ENCODE results near the gene C10orf105.
A peak's percentile ranks its signal among the peaks of the same experiment; 100 is the strongest.

C10orf105 gene

DNA sequence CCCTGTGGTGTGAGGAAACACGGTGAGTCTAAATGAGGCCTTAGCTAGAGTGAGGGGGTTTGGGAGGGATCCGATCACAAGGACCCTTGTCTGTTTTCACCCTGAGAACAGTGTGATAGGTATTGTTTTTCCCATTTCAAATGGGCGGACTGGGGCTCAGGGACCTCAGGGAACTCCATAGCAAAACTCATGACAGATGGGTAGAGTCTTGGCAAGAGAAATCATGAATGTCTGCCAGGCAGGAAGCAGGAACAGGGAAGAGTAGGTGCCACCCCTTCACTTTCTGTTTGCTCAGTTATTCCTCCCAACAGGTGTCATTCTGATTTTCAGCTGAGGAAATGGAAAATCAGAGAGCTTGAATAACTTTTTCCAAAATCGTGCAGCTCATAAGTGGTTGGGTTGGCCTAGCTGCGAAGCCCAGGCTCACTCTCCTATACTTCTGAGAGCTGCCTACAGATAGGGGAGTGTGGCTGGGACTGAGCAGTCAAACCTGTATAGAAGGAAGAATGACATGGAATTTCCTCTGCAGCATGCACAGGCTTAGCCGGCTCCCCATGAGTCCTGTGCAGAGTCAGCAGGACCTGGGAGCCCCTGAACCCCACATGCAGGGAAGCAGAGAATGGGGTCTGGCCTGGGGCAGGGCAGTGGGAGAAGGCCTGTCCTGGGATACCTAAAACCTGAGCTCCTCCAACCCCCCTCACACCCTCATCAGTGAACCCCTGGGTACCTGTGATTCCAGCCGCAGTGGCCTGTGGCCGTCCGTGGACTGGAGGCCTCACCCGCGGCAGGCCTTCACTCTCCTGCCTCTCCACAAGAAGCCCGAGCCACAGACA lies 17.6 kb upstream of the C10orf105 start:
- CTCF ChIA-PET, result interaction anchor here (0.6 to 0.9 kb wide), 3 partner anchors 9 to 93 kb away, joined by 3 read pairs; no protein-coding TSS in a partner anchor
- no peaks in the 10 kb centered on the region for H3K4me1 ChIP-seq (ENCODE audit: control insufficient read depth, insufficient read depth, low read length)

GRCh38 chr10:71736570-71736952 lies 17.0 kb upstream of the C10orf105 start:
- ChIA-PET POLR2A (no interaction called here), CTCF (interaction anchor here (0.6 to 0.9 kb wide), 4 partner anchors 8 to 454 kb away, joined by 3 read pairs; no protein-coding TSS in a partner anchor)
- Histone ChIP-seq H3K9me3 (ENCODE audit: control insufficient read depth, insufficient read depth, low read depth, low read length) (no peaks in the 10 kb centered on the region), H3K4me3 (ENCODE audit: low read depth, low read length) (no peak overlapping the region), H3K27ac (ENCODE audit: extremely low read depth, low read depth, low read length) (no peak overlapping the region; the same call in 1 of the 2 replicates), H3K36me3 (ENCODE audit: control insufficient read depth in 2 of 2, insufficient read depth in 1 of 2, low read length in 2 of 2) (no peaks in the 10 kb centered on the region), H3K4me1 (ENCODE audit: control insufficient read depth, insufficient read depth, low read length) (no peaks in the 10 kb centered on the region)
- TF ChIP-seq ZNF202 (tag by site-specific recombination; IDR thresholded peaks at IDR 0.05; ENCODE audit: borderline replicate concordance) (no peak), KLF9 (tag by site-specific recombination; IDR thresholded peaks at IDR 0.05; ENCODE audit: low read depth) (no peak), ZNF416 (tag by site-specific recombination; IDR thresholded peaks at IDR 0.05) (no peak), ZNF843 (tag by site-specific recombination; IDR thresholded peaks at IDR 0.05) (0 out of 2 replicates have a peak, but pooled peaks have one; percentile 23), ZNF701 (tag by site-specific recombination; IDR thresholded peaks at IDR 0.05) (no peak), BCL6B (tag by site-specific recombination; IDR thresholded peaks at IDR 0.05) (no peak), TCF7L2 (IDR thresholded peaks at IDR 0.05; ENCODE audit: borderline replicate concordance, low read depth, low read length) (no peak), ZNF37A (tag by site-specific recombination; IDR thresholded peaks at IDR 0.05) (no peak), ZBTB20 (tag by site-specific recombination; IDR thresholded peaks at IDR 0.05) (0 out of 2 replicates have a peak, but pooled peaks have one; percentile 24), ZNF10 (tag by site-specific recombination; IDR thresholded peaks at IDR 0.05) (no peak; the same call in 1 of the 2 replicates)
- TF ChIP-seq, protein P1, sequence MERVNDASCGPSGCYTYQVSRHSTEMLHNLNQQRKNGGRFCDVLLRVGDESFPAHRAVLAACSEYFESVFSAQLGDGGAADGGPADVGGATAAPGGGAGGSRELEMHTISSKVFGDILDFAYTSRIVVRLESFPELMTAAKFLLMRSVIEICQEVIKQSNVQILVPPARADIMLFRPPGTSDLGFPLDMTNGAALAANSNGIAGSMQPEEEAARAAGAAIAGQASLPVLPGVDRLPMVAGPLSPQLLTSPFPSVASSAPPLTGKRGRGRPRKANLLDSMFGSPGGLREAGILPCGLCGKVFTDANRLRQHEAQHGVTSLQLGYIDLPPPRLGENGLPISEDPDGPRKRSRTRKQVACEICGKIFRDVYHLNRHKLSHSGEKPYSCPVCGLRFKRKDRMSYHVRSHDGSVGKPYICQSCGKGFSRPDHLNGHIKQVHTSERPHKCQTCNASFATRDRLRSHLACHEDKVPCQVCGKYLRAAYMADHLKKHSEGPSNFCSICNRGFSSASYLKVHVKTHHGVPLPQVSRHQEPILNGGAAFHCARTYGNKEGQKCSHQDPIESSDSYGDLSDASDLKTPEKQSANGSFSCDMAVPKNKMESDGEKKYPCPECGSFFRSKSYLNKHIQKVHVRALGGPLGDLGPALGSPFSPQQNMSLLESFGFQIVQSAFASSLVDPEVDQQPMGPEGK (tag by site-specific recombination; IDR thresholded peaks at IDR 0.05), result peak; percentile 84
- TF ChIP-seq, protein P2, sequence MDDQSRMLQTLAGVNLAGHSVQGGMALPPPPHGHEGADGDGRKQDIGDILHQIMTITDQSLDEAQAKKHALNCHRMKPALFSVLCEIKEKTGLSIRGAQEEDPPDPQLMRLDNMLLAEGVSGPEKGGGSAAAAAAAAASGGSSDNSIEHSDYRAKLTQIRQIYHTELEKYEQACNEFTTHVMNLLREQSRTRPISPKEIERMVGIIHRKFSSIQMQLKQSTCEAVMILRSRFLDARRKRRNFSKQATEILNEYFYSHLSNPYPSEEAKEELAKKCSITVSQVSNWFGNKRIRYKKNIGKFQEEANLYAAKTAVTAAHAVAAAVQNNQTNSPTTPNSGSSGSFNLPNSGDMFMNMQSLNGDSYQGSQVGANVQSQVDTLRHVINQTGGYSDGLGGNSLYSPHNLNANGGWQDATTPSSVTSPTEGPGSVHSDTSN (CRISPR knock-in tag; IDR thresholded peaks at IDR 0.05), result no peak

More for the DNA sequence above, 17.6 kb upstream of the C10orf105 start:
- no peaks in the 10 kb centered on the region for H3K9me3 ChIP-seq (ENCODE audit: control insufficient read depth, insufficient read depth, low read depth, low read length)
- POLR2A ChIA-PET, result no interaction called here
- H3K36me3 ChIP-seq (ENCODE audit: control insufficient read depth in 2 of 2, insufficient read depth in 1 of 2, low read length in 2 of 2), result no peaks in the 10 kb centered on the region
- H3K4me3 ChIP-seq (ENCODE audit: low read depth, low read length), result no peak overlapping the region
- no peak for TF ChIP-seq ZNF174 (tag by site-specific recombination; IDR thresholded peaks at IDR 0.05)
- TF ChIP-seq ZBTB44 (tag by site-specific recombination; IDR thresholded peaks at IDR 0.05), result no peak
- TF ChIP-seq ZNF404 (tag by site-specific recombination; IDR thresholded peaks at IDR 0.05), result no peak
- no peak for TF ChIP-seq ZNF610 (tag by site-specific recombination; IDR thresholded peaks at IDR 0.05; ENCODE audit: borderline replicate concordance)
- no peak for TF ChIP-seq ZNF677 (tag by site-specific recombination; IDR thresholded peaks at IDR 0.05)
- TF ChIP-seq ZNF639 (tag by site-specific recombination; IDR thresholded peaks at IDR 0.05), result no peak
- TF ChIP-seq ZNF354C (tag by site-specific recombination; IDR thresholded peaks at IDR 0.05; ENCODE audit: borderline replicate concordance, low read depth), result no peak
- TF ChIP-seq ZNF24 (tag by site-specific recombination; IDR thresholded peaks at IDR 0.05), result no peak
- no peak for TF ChIP-seq BCL6B (tag by site-specific recombination; IDR thresholded peaks at IDR 0.05)
- no peak overlapping the region for H3K27ac ChIP-seq (ENCODE audit: extremely low read depth, low read depth, low read length)
